HG03060 (cell line): ENCODE results near the gene SIGLEC1.

ENCODE experiments used
- ATAC-seq: cut with Tn5 transposase; IDR thresholded peaks from one replicate; pipeline ENCODE4 v1.9.1; 2021; ENCODE audit warnings: low read depth, moderate number of reproducible peaks; ENCODE audit not compliant: unreplicated experiment

Gene SIGLEC1

GRCh38 chr20:3663031-3663701 lies 49.2 kb downstream of the SIGLEC1 start, which contains the start of gene GFRA4:
Gene GFRA4, minus strand, starts transcription at chr20:3663399. Its CDS starts 0 bp downstream, at chr20:3663399.
- no peak for ATAC-seq
